ENCODE data around the gene KIAA0319L.
"Not testable (repeated sequence)": the region's sequence is repeated elsewhere in the genome, so short reads cannot be mapped to it uniquely, and the experiment has no call there.

The KIAA0319L gene

DNA sequence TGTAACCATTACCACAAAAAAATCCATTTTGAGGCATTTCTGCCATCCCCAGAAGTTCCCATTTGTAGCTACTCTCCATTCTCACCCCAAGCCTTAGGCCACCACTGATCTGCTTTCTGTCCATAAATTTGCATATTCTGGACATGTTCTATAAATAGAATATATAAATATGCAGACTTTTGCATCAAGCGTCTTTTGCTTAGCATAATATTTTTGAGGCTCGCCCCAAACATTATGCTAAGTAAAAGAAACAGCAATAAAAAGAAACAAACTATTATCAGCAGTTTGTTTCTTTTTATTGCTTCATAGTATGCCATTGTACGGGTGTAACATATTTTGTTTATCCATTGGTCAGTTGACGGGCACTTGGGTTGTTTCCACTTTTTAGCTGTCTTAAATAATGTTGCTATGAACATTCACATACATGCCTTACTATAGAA, 23.8 kb upstream of the KIAA0319L start:
- DNase-seq (ENCODE audit: low read depth), result no peak

DNA sequence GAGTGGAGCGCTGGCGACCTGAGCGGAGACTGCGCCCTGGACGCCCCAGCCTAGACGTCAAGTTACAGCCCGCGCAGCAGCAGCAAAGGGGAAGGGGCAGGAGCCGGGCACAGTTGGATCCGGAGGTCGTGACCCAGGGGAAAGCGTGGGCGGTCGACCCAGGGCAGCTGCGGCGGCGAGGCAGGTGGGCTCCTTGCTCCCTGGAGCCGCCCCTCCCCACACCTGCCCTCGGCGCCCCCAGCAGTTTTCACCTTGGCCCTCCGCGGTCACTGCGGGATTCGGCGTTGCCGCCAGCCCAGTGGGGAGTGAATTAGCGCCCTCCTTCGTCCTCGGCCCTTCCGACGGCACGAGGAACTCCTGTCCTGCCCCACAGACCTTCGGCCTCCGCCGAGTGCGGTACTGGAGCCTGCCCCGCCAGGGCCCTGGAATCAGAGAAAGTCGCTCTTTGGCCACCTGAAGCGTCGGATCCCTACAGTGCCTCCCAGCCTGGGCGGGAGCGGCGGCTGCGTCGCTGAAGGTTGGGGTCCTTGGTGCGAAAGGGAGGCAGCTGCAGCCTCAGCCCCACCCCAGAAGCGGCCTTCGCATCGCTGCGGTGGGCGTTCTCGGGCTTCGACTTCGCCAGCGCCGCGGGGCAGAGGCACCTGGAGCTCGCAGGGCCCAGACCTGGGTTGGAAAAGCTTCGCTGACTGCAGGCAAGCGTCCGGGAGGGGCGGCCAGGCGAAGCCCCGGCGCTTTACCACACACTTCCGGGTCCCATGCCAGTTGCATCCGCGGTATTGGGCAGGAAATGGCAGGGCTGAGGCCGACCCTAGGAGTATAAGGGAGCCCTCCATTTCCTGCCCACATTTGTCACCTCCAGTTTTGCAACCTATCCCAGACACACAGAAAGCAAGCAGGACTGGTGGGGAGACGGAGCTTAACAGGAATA, 20.1 kb upstream of the KIAA0319L start:
- DNase-seq (ENCODE audit: low read depth), result no peak

GRCh38 chr1:35576766-35577070, 19.5 kb upstream of the KIAA0319L start:
- not testable (repeated sequence) for DNase-seq (ENCODE audit: low read depth)

DNA sequence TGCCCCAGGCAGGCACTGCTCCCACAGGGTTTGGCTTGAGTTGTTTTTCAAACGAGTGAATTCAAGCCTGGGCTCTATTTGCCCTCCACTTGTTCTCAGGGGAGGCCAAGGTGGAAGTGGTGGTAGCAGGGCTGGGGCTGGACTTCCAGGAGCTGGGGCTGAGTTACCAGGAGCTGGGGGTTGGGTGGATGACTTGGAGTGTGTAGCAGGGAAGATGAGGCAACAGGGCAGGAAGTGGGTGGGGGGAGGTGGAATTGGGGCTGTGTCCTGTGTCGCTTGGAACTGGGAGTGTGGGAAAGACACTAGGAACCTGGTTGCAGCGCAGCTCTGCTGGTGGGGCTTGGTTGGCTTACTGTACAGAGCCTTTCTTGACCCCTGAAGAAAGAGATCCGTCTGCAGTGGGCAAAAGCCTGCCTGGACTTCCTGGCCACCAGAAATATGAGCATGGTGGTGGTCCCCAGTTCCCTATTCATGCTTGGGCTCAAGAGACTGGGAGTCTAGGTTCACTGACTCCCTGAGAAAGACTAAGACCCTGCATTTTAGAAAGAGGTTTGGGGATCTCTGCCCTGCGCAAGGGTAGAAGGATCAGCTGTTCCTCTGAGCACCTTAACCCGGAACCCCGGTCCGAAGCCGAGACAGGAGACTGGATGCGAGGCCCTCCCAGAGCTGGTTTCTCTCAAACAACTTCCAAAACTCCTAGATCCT, 19.0 kb upstream of the KIAA0319L start:
- no peak for DNase-seq (ENCODE audit: low read depth)

DNA sequence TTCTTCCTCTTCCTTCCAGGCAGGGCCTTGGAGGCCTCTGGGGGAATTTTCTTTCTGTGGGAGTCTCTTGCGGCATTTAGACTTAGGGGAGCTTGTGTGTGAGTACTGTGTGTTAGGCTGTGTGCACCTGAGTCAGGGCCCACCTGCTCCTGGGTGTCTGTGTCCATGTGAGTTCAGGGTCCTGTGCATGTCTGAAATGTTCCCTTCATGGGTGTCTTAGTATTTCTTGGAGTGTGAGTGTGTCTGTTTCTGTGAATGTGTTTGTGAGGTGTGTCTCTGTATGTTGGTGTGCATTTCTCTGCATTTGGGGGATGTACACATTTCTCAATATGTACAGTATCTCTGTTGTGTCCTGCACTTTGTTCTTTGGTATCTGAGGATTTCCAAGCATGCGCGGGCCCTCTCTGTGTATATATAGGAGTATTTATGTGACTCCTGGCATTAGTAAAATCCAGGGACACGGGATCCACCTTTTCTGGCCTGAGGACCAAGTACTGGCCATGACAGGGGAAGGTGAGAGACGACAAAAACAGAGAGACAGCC, 18.3 kb upstream of the KIAA0319L start:
- DNase-seq (ENCODE audit: low read depth), result no peak

DNA sequence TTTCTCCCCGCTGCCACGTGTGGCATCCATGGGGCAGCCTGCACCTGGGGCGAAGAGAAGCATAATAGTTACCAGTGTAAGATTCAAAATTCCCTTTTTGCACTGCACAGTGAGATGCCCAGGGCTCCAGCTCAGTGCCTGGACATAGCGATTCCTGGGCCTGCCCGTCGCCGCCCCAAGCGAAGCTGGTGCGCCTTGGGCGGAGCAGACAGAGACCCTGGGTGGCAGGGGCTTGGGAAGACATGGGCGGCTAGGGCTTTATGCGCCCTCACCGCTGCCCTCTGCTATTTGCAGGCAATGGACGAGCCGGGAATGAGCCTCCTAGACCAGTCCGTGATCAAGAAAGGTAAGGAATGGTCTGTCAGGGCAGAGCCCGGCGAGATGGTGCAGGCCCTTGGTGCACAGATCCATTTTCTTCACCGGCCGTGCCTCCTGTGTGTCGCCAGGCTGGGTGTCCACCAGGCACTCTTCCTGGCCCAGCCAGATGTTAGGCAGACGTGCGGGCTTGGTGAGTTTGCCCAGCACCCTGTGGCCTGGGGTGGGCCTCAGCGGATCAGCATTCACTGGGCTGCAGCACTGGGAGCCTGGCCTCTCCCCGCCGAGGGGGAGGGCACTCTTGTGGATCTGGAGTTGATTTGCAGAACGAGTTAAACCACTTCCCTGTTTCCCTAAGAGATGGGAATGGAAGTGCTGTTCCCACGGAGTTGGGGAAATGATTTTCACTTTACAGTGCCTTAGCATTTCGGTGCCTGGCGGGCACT, 17.6 kb upstream of the KIAA0319L start:
- no peak for DNase-seq (ENCODE audit: low read depth)

DNA sequence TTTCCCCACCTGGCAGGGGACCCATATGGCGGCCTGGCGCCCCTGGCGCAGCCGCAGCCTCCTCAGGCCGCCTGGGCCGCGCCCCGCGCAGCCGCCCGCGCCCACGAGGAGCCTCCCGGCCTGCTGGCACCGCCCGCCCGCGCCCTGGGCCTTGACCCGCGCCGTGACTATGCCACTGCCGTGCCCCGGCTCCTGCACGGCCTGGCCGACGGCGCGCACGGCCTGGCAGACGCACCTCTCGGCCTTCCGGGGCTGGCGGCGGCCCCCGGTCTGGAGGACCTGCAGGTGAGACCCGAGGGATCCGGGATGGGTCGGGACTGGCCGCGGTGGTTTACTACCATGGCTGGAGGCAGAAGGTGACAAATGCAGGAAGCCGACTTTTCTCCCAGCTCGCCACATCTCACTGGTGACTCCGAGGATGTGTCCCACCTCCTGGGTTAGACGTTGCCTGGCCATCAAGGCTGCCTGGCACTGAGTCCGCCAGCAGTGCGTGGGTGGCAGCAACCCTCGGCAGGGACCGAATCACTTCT, 17.0 kb upstream of the KIAA0319L start:
- no peak for DNase-seq (ENCODE audit: low read depth)

DNA sequence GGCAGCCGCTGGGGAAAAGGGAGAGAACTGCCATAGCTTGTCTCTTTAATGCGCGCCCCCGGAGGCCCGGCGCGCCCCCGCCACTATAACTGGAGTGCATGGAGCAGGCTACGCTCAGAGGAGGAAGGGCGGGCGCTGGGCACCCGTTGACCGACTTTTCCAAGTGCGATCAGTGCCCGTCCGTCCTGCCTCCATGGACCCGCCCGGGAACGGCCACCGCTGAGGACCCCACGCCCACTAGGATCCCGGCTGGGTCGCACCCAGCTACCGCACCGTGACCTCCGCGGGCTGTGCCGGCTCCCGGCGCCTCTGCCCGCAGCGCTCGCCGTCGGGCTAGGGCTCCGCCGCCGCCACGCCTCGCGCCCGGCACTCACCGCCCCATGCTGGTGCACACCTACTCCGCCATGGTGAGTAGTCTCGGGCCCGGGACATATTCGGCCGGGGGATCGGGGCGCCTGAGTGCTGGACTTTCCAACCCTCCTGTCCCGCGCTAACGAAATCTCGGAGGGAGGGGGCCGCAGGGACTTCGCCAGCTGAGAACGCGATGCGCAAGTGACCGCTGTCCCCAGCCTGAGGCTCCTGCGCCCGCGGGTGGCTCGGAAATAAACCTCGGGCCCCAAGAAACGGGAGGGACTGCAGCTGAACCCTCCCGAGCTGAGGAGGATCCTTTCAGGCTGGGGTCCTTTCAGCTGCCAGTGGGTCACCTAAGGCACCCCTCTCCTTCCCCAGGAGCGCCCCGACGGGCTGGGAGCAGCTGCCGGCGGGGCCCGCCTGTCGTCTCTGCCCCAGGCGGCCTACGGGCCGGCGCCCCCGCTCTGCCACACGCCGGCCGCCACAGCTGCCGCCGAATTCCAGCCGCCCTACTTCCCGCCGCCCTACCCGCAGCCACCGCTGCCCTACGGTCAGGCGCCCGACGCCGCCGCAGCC, 16.3 kb upstream of the KIAA0319L start, which contains the start of gene TFAP2E:
TSS of gene TFAP2E (plus strand) at position 117 of the 927 bp plus-strand sequence. CDS start at position 381, 264 bp downstream.
- DNase-seq (ENCODE audit: low read depth), result no peak

DNA sequence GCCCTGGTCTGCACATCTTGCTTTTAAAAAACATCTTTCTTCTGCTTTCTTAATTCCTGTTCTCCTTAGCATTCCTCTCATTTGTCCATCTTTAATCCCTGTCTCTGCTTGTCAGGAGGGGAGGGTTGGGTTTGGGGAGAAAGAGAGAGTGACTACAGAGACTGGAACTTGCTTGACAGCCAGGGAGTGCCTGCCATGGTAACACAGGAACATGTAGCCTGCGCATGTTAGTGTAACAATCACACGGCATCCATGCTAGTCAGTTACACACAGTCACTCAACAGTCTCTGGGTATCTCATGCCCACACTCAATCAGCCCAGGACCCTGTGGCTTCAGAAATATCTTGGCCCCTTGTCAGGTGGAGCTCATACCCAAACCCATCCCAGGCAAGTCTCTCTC, 15.1 kb upstream of the KIAA0319L start:
- no peak for DNase-seq (ENCODE audit: low read depth)

GRCh38 chr1:35571263-35571662, 14.1 kb upstream of the KIAA0319L start:
- no peak for DNase-seq (ENCODE audit: low read depth)

GRCh38 chr1:35570589-35571137, 13.5 kb upstream of the KIAA0319L start:
- no peak for DNase-seq (ENCODE audit: low read depth)

DNA sequence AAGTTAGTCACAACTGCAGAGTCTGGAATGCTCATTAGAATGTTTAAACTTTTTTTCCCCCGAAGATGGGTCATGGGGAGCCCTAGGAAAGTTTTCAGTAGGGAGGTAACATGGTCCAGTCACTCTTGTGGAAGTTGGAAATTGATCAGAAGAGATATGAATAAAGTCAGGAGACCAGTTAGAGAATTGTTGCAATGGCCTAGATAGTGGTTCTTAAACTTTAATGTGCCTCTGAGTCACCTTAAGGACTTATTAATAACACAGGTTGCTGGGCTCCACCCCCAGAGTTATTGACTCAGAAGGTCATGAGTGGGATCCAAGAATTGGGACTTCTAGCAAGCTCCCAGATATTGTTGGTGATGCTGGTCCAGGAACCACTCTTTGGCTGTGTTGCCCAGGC, 12.7 kb upstream of the KIAA0319L start:
- no peak for DNase-seq (ENCODE audit: low read depth)

DNA sequence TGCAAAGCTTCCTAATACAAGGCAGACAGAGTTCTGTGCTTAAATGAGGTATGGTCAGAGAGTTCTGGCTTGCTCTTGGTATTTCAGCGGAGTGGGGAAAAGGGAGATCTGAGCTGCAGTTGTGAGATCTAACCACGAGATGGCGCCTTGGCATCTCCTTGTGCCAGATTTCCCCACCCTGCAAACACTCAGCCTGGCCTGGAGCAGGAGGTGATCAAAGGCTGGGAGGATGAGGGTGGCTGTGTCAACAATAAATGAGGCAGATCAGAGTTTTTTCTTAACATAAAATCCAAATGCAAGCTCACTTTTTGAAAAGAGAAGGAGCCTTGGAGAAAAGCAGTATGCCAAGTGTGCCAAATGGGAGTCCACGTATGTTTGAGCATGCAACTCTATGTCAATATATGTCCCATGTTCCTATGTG, 11.8 kb upstream of the KIAA0319L start:
- peak; percentile 44 for DNase-seq (ENCODE audit: low read depth)

DNA sequence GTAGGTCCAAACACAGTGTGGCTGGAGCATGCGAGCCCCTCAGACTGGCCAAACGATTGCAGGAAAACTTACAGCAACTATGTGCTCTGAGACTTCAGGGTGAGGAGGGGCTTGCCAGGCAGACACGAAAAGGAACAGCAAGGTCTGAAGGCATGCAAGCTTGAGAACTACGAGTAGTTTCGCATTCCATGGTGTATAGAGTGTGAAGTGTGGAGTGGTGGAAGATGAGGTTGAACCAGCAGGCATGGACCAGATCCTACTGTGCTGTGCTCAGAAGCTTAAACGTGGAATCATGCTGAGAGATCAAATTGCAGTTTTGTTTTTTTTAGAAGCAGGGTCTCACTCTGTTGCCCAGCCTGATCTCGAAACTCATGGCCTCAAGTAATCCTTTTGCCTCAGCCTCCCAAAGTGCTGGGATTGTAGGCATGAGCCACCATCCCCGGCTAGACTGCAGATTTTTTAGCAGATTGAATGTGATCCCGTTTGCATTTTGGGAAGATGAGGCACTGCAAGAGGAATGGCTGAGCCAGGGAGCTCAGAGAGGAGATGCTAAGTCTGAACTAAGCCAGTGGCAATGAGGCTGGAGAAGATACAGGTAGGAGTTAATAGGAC, 10.8 kb upstream of the KIAA0319L start:
- no peak for DNase-seq (ENCODE audit: low read depth)

GRCh38 chr1:35565742-35566133, 8.5 kb upstream of the KIAA0319L start:
- DNase-seq (ENCODE audit: low read depth), result no peak

DNA sequence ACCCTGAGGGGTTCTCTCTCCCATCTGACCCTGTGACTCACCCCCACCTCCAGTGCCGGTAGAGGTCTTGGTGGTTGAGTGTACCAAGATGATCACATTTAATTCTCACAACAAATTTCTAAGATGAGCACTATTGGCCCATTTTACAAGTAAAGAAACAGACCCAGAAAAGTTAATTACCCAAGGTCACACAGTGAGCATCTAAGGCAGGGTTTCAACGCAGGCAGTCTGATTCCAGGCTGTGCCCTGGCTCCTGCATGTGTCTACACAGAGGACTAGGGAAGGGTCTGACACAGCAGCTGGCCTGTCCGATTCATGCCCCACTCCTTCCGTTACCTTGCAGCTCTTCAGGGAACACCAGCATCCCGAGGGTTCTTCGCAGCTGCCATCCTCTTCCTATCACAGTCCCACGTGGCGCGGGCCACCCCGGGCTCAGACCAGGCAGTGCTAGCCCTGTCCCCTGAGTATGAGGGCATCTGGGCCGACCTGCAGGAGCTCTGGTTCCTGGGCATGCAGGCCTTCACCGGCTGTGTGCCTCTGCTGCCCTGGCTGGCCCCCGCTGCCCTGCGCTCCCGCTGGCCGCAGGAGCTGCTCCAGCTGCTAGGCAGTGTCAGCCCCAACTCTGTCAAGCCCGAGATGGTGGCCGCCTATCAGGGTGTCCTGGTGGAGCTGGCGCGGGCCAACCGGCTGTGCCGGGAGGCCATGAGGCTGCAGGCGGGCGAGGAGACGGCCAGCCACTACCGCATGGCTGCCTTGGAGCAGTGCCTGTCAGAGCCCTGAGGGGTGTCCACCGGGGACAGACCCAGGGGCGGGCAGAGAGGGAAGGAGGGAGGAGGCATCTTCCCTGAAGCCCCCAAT, 7.9 kb upstream of the KIAA0319L start:
- DNase-seq (ENCODE audit: low read depth), result no peak

DNA sequence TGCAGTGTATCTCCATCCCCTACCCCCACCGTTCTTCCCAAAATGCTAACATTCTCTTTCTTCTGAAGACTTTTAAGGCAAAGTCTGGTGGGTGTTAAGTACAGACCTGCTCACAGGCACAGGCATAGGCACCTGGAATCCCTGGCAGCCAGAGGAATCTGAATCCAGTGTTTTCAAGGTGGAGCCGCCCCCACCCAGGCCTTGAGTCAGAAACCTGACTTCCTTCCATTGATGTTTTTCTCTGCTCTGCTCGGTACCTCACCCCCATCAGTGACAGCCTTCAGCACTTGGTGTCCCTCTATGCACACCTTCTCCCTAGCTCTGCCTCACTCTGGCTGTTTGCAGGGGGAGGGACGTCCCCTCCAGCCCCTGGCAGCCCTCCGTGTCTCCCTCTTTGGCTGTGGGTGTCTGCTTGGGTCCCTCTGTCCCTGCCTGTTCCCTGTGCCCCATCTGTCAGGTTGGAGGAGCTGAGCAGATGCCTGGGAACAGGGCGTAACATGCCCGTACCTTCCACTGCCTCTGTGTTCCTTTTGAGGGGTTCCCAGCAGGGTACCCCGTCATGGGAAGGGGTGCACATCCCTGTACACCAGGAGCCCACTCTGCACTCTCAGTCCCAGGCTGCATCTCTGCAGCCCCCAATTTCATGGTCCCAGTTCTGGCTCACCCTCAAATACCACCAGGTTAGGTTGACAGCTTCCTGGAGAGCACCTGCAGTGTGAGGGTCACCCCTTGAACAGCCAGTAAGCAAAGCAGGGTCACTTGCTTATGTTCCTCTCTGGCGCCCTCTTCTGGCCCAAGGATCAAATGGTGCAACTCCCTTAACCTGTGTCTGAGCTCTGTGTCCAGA, 7.1 kb upstream of the KIAA0319L start:
- peak; percentile 49 for DNase-seq (ENCODE audit: low read depth)

GRCh38 chr1:35563166-35563565, 6.0 kb upstream of the KIAA0319L start:
- no peak for DNase-seq (ENCODE audit: low read depth)
